ENCODE results near the gene AGMAT.

GRCh38 chr1:15584489-15585363 is at the start of gene AGMAT:
- TF ChIP-seq POLR2AphosphoS5 (IDR thresholded peaks at IDR 0.05; ENCODE audit: low read depth, low read length) (peak; percentile 62), POLR2A (IDR thresholded peaks at IDR 0.05; ENCODE audit: control extremely low read depth in 1 of 2, low read depth in 2 of 2, low read length in 2 of 2) (peak; percentile 63 to 75), CTCF (IDR thresholded peaks at IDR 0.05; ENCODE audit: control extremely low read depth in 1 of 3, insufficient read depth in 1 of 3, low read depth in 1 of 3, low read length in 3 of 3) (peak; percentile 51 to 65 (median 56)), BRCA1 (IDR thresholded peaks at IDR 0.05; ENCODE audit: low read depth, low read length) (no peak), KDM5A (IDR thresholded peaks at IDR 0.05; ENCODE audit: low read length) (no peak), SRF (IDR thresholded peaks at IDR 0.05; ENCODE audit: low read depth, low read length) (no peak), EZH2 (IDR thresholded peaks at IDR 0.05; ENCODE audit: low read depth, low read length, severe bottlenecking) (no peak), TAF1 (IDR thresholded peaks at IDR 0.05; ENCODE audit: low read depth, low read length) (peak; percentile 68; the same call in 1 of the 2 replicates)
